ENCODE results near the gene PREX1.

PREX1 gene

DNA sequence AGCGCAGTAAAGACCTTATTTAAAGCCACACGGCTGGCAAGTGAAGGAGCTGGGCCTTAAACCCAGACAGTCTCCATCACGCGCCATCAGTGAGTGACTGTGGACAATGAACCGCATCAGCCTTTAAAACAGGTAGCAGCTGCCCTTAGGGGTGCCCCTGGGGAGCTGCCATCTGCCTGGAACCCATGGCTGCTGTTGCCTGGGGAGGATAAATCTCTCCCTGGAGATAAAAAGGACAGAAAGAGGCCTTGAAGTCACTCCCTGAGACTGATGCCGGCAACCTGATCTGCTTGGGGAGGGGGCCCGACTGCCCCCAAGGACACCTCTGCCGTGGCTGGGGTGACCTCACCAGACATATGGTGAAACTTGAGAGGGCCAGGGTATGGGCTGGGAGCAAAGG, 73.5 kb downstream of the PREX1 start:
- TF ChIP-seq CSRNP3 (CRISPR knock-in tag; IDR thresholded peaks at IDR 0.05) (no peak), POU6F1 (CRISPR knock-in tag; IDR thresholded peaks at IDR 0.05; ENCODE audit: borderline replicate concordance, low read depth) (no peak), PATZ1 (CRISPR knock-in tag; IDR thresholded peaks at IDR 0.05; ENCODE audit: borderline replicate concordance) (no peak), ESRRG (CRISPR knock-in tag; IDR thresholded peaks at IDR 0.05) (no peak), CSDC2 (CRISPR knock-in tag; IDR thresholded peaks at IDR 0.05) (no peak), ZNF565 (CRISPR knock-in tag; conservative IDR thresholded peaks at IDR 0.05; ENCODE audit: low read depth) (no peak), ZFP30 (CRISPR knock-in tag; IDR thresholded peaks at IDR 0.05) (no peak), OSR1 (CRISPR knock-in tag; IDR thresholded peaks at IDR 0.05) (no peak), TOX (CRISPR knock-in tag; IDR thresholded peaks at IDR 0.05; ENCODE audit: borderline replicate concordance) (no peak), RARB (CRISPR knock-in tag; IDR thresholded peaks at IDR 0.05) (no peak), ZNF8 (CRISPR knock-in tag; IDR thresholded peaks at IDR 0.05) (no peak), GLIS3 (CRISPR knock-in tag; IDR thresholded peaks at IDR 0.05) (no peak)
- ATAC-seq = no peak

- no peak for ATAC-seq
- no peak for TF ChIP-seq ESRRG (CRISPR knock-in tag; IDR thresholded peaks at IDR 0.05)
Observed at GRCh38 chr20:48752963-48753362, 74.8 kb downstream of the PREX1 start.

- no peak for ATAC-seq
- TF ChIP-seq GLIS3 (CRISPR knock-in tag; IDR thresholded peaks at IDR 0.05) = no peak
- TF ChIP-seq BACH2 (CRISPR knock-in tag; IDR thresholded peaks at IDR 0.05; ENCODE audit: borderline replicate concordance) = no peak
- TF ChIP-seq ZNF565 (CRISPR knock-in tag; conservative IDR thresholded peaks at IDR 0.05; ENCODE audit: low read depth) = no peak
- TF ChIP-seq SNAI2 (CRISPR knock-in tag; IDR thresholded peaks at IDR 0.05) = no peak
- no peak for TF ChIP-seq OSR1 (CRISPR knock-in tag; IDR thresholded peaks at IDR 0.05)
- TF ChIP-seq TCF4 (CRISPR knock-in tag; IDR thresholded peaks at IDR 0.05; ENCODE audit: borderline replicate concordance) = no peak
- no peak for TF ChIP-seq PATZ1 (CRISPR knock-in tag; IDR thresholded peaks at IDR 0.05; ENCODE audit: borderline replicate concordance)
- TF ChIP-seq ZFP3 (CRISPR knock-in tag; IDR thresholded peaks at IDR 0.05) = no peak
- TF ChIP-seq PPARA (CRISPR knock-in tag; IDR thresholded peaks at IDR 0.05; ENCODE audit: borderline replicate concordance) = no peak
- TF ChIP-seq ISL1 (CRISPR knock-in tag; IDR thresholded peaks at IDR 0.05) = no peak
- TF ChIP-seq ZNF70 (CRISPR knock-in tag; IDR thresholded peaks at IDR 0.05) = no peak
Observed at GRCh38 chr20:48751871-48752270, 75.9 kb downstream of the PREX1 start.

- ATAC-seq = no peak
- no peak for TF ChIP-seq ZNF8 (CRISPR knock-in tag; IDR thresholded peaks at IDR 0.05)
- TF ChIP-seq ZFP3 (CRISPR knock-in tag; IDR thresholded peaks at IDR 0.05) = no peak
- no peak for TF ChIP-seq SNAI2 (CRISPR knock-in tag; IDR thresholded peaks at IDR 0.05)
- no peak for TF ChIP-seq CSDC2 (CRISPR knock-in tag; IDR thresholded peaks at IDR 0.05)
- TF ChIP-seq ARNTL (CRISPR knock-in tag; IDR thresholded peaks at IDR 0.05; ENCODE audit: borderline replicate concordance, low read depth) = no peak
- no peak for TF ChIP-seq PATZ1 (CRISPR knock-in tag; IDR thresholded peaks at IDR 0.05; ENCODE audit: borderline replicate concordance)
- TF ChIP-seq GLIS3 (CRISPR knock-in tag; IDR thresholded peaks at IDR 0.05) = no peak
- no peak for TF ChIP-seq ZC3H10 (CRISPR knock-in tag; IDR thresholded peaks at IDR 0.05)
- TF ChIP-seq ESRRG (CRISPR knock-in tag; IDR thresholded peaks at IDR 0.05) = no peak
- TF ChIP-seq ISL1 (CRISPR knock-in tag; IDR thresholded peaks at IDR 0.05) = no peak
- TF ChIP-seq RARB (CRISPR knock-in tag; IDR thresholded peaks at IDR 0.05) = no peak
- TF ChIP-seq ZNF70 (CRISPR knock-in tag; IDR thresholded peaks at IDR 0.05) = no peak
- no peak for TF ChIP-seq ZFP30 (CRISPR knock-in tag; IDR thresholded peaks at IDR 0.05)
- TF ChIP-seq ZNF565 (CRISPR knock-in tag; conservative IDR thresholded peaks at IDR 0.05; ENCODE audit: low read depth) = no peak
- no peak for TF ChIP-seq BACH2 (CRISPR knock-in tag; IDR thresholded peaks at IDR 0.05; ENCODE audit: borderline replicate concordance)
- TF ChIP-seq POU6F1 (CRISPR knock-in tag; IDR thresholded peaks at IDR 0.05; ENCODE audit: borderline replicate concordance, low read depth) = no peak
- no peak for TF ChIP-seq CSRNP3 (CRISPR knock-in tag; IDR thresholded peaks at IDR 0.05)
- TF ChIP-seq OSR1 (CRISPR knock-in tag; IDR thresholded peaks at IDR 0.05) = no peak
- TF ChIP-seq TCF4 (CRISPR knock-in tag; IDR thresholded peaks at IDR 0.05; ENCODE audit: borderline replicate concordance) = no peak
- TF ChIP-seq PPARA (CRISPR knock-in tag; IDR thresholded peaks at IDR 0.05; ENCODE audit: borderline replicate concordance) = no peak
Observed at GRCh38 chr20:48750941-48751635, 76.7 kb downstream of the PREX1 start.
